NCI-H146 treated with DMSO at 0.1 percent for 48 hours (cell line): ENCODE measurements around the gene SERINC2.
"Not testable (repeated sequence)": the region's sequence is repeated elsewhere in the genome, so short reads cannot be mapped to it uniquely, and the experiment has no call there.

ENCODE experiments used
- DNase-seq: peaks from one replicate; lab custom pipeline; 2025; ENCODE audit not compliant: unreplicated experiment; lab: John Stamatoyannopoulos, UW

The SERINC2 gene

GRCh38 chr1:31460027-31460426, 47.0 kb downstream of the SERINC2 start:
- DNase-seq, result no peak

DNA sequence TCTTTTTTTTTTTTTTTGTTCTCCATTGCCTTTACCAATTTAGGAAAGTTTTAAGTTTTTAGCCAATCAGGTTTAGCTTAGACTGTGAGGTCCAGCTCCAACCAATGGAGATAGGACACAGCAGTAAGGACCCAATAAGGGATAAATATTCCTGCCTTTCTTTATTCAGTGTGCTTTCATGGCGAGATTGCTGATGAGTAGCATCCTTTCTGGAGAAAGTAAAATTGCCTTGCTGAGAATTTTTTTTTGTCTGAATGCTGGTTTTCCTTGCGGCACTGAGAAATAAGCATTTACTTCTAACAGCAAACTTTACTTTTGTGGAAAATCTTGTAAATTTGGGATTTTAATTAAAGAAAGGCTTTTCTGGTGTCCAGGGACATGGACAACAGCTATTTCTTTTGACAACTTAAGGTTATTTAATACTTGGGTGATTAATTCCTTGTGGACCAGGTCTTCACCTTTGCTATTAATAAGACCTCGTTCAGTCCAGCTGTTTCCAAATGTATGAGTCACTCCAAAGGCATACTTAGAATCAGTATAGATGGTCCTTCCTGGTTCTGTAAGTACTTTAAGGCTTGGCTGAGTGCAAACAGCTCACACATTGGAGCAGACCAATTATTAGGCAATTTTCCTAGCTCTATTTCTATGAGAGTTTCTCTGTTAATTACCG, 54.1 kb downstream of the SERINC2 start:
- no peak for DNase-seq

DNA sequence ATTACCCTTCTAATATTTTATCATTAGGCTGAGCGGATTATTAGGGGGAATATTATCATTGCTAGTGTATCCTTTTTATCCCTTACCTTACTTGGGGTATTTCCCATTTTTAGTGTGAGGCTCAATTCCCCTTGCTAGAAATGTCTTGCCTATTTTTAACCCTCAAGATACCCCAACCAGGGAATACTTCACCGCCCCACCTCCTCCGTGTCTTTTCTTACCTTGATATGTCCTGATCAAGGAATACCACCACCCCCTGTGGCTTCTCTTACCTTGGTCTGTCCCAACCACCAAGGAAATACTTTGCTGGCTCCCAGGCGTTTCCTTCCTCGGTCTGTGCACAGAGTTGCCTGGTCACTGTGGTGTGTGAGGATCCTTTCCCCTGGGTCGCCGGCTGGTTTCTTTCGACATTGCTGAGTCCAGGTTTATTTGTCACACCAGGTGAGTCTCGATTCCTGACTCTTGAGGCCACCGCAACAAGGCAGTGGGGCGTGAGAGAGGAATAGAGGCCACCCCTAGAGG, 57.8 kb downstream of the SERINC2 start:
- DNase-seq, result no peak

GRCh38 chr1:31471452-31472313, 58.7 kb downstream of the SERINC2 start:
- DNase-seq, result not testable (repeated sequence)

DNA sequence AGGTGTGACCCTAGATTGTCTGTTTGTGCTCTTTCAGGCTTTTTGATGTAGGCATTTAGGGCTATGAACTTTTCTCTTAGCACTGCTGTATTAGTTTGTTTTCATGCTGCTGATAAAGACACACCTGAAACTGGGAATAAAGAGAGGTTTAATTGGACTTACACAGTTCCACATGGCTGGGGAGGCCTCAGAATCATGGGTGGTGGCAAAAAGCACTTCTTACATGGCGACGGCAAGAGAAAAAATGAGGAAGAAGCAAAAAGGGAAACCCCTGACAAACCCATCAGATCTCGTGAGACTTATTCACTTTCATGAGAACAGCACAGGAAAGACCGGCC, 59.3 kb downstream of the SERINC2 start:
- not testable (repeated sequence) for DNase-seq

GRCh38 chr1:31472673-31473072, 59.7 kb downstream of the SERINC2 start:
- DNase-seq, result not testable (repeated sequence)

DNA sequence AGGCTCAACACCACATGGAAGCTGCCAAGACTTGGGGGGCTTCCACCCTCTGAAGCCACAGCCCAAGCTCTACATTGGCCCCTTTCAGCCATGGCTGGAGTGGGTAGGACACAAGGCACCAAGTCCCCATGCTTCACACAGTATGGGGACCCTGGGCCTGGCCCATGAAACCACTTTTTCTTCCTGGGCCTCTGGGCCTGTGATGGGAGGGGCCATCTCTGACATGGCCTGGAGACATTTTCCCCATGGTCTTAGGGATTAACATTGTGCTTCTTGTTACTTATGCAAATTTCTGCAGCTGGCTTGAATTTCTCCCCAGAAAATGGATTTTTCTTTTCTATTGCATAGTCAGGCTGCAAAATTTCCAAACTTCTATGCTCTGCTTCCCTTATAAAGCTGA, 60.5 kb downstream of the SERINC2 start:
- DNase-seq, result not testable (repeated sequence)

- not testable (repeated sequence) for DNase-seq
These were observed 61.6 kb downstream of the SERINC2 start for GRCh38 chr1:31474567-31474966.

- DNase-seq, result peak; percentile 71
These were observed 64.2 kb downstream of the SERINC2 start for GRCh38 chr1:31476891-31477846.

- DNase-seq, result no peak
These were observed 65.2 kb downstream of the SERINC2 start for GRCh38 chr1:31478167-31478566.

DNA sequence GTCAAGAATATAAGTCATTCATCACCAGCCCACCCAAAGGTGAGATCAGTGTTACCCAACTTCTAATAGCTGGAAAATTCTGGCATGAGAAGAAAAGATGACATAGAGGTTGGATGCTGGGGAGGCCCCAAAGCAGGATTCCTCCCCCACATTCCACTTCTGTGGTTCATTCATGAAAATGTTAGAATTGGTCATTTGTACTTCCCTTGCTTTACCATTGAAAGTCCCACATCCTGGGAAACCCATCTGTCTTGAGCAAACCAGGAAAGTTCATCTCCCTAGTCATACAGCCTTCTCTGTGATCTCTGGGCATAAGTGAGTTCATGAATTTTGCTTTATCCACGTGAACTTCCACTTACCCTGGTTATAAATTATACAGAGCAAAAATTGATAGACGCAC, 66.8 kb downstream of the SERINC2 start:
- no peak for DNase-seq

GRCh38 chr1:31480426-31480825, 67.4 kb downstream of the SERINC2 start:
- DNase-seq, result not testable (repeated sequence)

DNA sequence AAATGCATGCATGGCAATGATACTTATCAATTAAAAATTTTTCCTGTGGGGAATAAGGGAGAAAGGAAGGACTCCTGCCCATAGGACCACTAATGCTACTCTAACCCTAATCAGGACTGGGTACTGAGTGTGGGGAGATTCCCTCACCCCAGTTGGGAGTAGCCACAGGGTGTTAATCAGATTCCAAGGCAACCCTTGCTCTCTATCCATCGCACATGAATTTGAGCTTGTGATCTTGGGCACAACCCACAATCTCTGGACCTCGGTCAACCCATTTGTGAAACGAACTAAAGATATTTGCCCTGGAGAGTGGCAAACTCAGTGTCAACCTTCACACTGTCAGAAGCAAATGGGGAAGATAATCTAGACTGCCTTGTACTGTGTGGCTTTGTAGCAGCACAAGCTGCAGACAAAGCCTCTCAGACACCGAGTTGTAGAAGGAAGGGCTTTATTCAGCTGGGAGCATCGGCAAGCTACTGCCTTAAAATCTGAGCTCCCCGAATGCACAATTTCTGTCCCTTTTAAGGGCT, 69.5 kb downstream of the SERINC2 start:
- DNase-seq, result no peak

DNA sequence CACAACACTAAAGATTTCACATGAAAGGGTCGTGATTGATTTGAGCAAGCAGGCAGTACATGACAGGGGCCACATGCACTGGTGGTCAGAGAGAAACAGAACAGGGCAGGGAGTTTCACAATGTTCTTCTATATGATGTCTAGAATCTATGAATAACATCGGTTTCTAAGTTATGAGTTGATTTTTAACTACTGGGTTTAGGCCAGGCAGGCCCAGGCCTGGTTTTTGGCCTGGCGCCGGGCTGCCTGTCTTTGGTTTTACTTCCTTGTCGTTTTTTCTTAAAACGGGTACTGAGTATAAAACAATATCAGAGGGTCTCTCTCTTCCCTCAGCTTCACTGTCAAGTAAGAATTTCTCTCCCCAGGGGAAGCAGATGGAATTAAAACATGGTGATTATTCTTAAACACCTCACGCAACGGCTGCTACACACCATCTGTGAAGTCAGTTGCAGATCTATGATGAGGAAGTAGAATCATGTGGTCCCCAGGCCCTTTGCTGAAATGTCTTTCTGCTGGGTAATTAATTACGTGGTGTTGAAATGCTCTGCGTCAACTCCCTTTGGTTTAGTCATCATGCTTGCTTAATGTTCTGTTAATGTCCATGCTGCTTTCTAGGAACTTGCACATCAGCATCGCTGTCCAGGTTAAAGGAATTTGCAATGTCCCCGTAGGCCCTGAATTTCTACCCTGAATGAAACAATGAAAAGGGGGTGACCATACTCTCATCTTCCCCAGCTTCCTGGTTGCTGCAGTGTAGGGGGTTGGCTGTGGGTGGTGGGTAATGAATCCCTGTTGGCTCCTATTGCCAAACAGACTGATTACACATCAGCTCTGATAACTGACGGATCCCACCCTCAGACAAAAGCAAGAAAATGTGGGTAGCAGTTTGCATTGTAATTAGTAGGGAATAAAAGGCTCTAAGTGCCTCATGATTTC, 70.3 kb downstream of the SERINC2 start:
- peak; percentile 62 for DNase-seq
